Panc1 (cell line): ENCODE data around the gene FBXL15. TPM values are rescaled to one million over a fixed set of nuclear protein-coding genes. Genes with fewer than 3 reads are reported as not detected.

ENCODE experiments used
- ATAC-seq: fragments of 200-7000 bp; cut with Tn5 transposase; 2 replicates; pipeline ENCODE4 v1.9.1; 2020; ENCODE audit warnings: mild to moderate bottlenecking, moderate library complexity
- BruUV-seq: library from RNA; stranded (reverse); fragments of 400-500 nt; replicated peaks from 2 replicates; lab custom pipeline; 2021; lab: Mats Ljungman, UMichigan
- CTCF ChIA-PET: fragments of 300-600 bp; sonication (Branson Sonifier 250); formaldehyde crosslinking; loops from one replicate; lab custom pipeline; 2022; ENCODE audit warnings: antibody characterized with exemption; lab: Charles Lee
- POLR2A ChIA-PET: fragments of 300-600 bp; sonication (Branson Sonifier 250); formaldehyde crosslinking; loops from one replicate; lab custom pipeline; 2022; ENCODE audit warnings: antibody characterized with exemption; lab: Charles Lee
- DNase-seq: peaks from one replicate; pipeline ENCODE4 v3.0.0-alpha.2; 2010; ENCODE audit warnings: low read depth, low spot score
- H3K27ac ChIP-seq: 2 replicates; pipeline ENCODE4 v1.5.1; 2011; ENCODE audit warnings: mild to moderate bottlenecking, low read length, inconsistent platforms
- H3K27me3 ChIP-seq: fragments of 200-500 bp; sonication (Bioruptor generic); 2 replicates; pipeline ENCODE4 v1.6.0; 2014; ENCODE audit warnings: low read length, inconsistent platforms; ENCODE audit not compliant: control insufficient read depth, insufficient read depth
- H3K36me3 ChIP-seq: fragments of 200-500 bp; sonication (Bioruptor generic); 2 replicates; pipeline ENCODE4 v1.5.1; 2014; ENCODE audit warnings: inconsistent platforms, mild to moderate bottlenecking, low read length, moderate library complexity; ENCODE audit not compliant: control insufficient read depth, insufficient read depth
- H3K4me1 ChIP-seq: 2 replicates; pipeline ENCODE4 v1.5.1; 2011; ENCODE audit warnings: inconsistent platforms, mild to moderate bottlenecking, low read length, moderate library complexity; ENCODE audit not compliant: control insufficient read depth, insufficient read depth
- H3K4me3 ChIP-seq, 2 experiments: 2 replicates each; pipeline ENCODE4 v1.5.1; 2011 to 2012; ENCODE audit warnings: low read depth in 2 of 2, low read length in 2 of 2, mild to moderate bottlenecking in 2 of 2, inconsistent platforms in 1 of 2, moderate library complexity in 1 of 2
- H3K9me3 ChIP-seq: fragments of 200-500 bp; sonication (Bioruptor generic); 2 replicates; pipeline ENCODE4 v1.5.1; 2014; ENCODE audit warnings: low read depth, mild to moderate bottlenecking, inconsistent platforms, low read length, moderate library complexity; ENCODE audit not compliant: control insufficient read depth, insufficient read depth
- CTCF ChIP-seq: fragments of 450-650 bp; IDR thresholded peaks from 2 replicates; pipeline ENCODE4 v1.5.1; 2017; ENCODE audit warnings: mild to moderate bottlenecking
- POLR2AphosphoS5 ChIP-seq: IDR thresholded peaks from 2 replicates; pipeline ENCODE4 v1.6.1; 2012; ENCODE audit warnings: mild to moderate bottlenecking, low read depth, low read length, moderate library complexity
- REST ChIP-seq, 2 experiments: IDR thresholded peaks; 2 replicates each; pipeline ENCODE4 v1.6.1; 2011 to 2012; ENCODE audit warnings: low read depth in 2 of 2, control low read depth in 1 of 2, low read length in 1 of 2, mild to moderate bottlenecking in 1 of 2, moderate library complexity in 1 of 2; ENCODE audit not compliant: insufficient read depth in 1 of 2
- SIN3A ChIP-seq: IDR thresholded peaks from 2 replicates; pipeline ENCODE4 v1.6.1; 2012; ENCODE audit warnings: low read depth, mild to moderate bottlenecking, low read length, moderate library complexity, borderline replicate concordance; ENCODE audit not compliant: insufficient read depth
- TCF7L2 ChIP-seq: IDR thresholded peaks from 2 replicates; pipeline ENCODE4 v1.6.1; 2011; ENCODE audit warnings: mild to moderate bottlenecking, low read depth, low read length, inconsistent platforms
- in situ Hi-C: cut with HindIII; loops from 2 replicates; pipeline ENCODE4 v1.10.0; 2016; ENCODE audit warnings: low sequenced_read_pairs, low pct_unique_long_range_greater_than_20kb
- intact Hi-C: fragments of 100-400 bp; cut with micrococcal nuclease; formaldehyde crosslinking; loops from one replicate; pipeline ENCODE4 v1.10.0; 2022; ENCODE audit not compliant: unreplicated experiment
- total RNA-seq: library from RNA; stranded (reverse); gene quantifications from one replicate; pipeline ENCODE4 v1.2.1, GENCODE V29; 2021; ENCODE audit not compliant: unreplicated experiment

The FBXL15 gene
- total RNA-seq, 1 experiment from 2014 or later = 7.9 TPM

GRCh38 chr10:102393411-102394078 is 27.1 kb upstream of the FBXL15 start:
- peak overlapping the region; percentile 39 for H3K27ac ChIP-seq
- H3K4me3 ChIP-seq = peak overlapping the region; percentile 67 to 89
- H3K27me3 ChIP-seq = no peaks in the 10 kb centered on the region; the same call in 1 of the 2 replicates
- H3K9me3 ChIP-seq = no peaks in the 10 kb centered on the region
- ChIA-PET POLR2A (interaction anchor here (0.6 kb wide), 2 partner anchors 226 to 263 kb away, joined by 3 to 4 read pairs; no protein-coding TSS in a partner anchor), CTCF (interaction anchor here (0.7 to 1.3 kb wide), 7 partner anchors 9 to 224 kb away, joined by 3 to 6 read pairs (median 3); no protein-coding TSS in a partner anchor)
- no peak; the same call in 1 of the 2 replicates for ATAC-seq
- BruUV-seq = TSS peak; percentile 93
- TF ChIP-seq POLR2AphosphoS5 (no peak), CTCF (peak; percentile 100; the same call in 1 of the 2 replicates), TCF7L2 (no peak), REST (IDR thresholded peaks at IDR 0.05; ENCODE audit: insufficient read depth in 1 of 2, low read depth in 2 of 2, low read length in 1 of 2) (no peak)
- peaks cover 21% of the 10 kb centered on the region for H3K4me1 ChIP-seq
- DNase-seq = no peak
- intact Hi-C loops (loop anchor here (5.0 kb wide), 1 partner anchor 161 kb away; no protein-coding TSS in a partner anchor), in situ Hi-C loops (no loop called here)
- H3K36me3 ChIP-seq = peaks cover 2% of the 10 kb centered on the region; the same call in 1 of the 2 replicates

GRCh38 chr10:102394079-102394800 is 26.4 kb upstream of the FBXL15 start:
- ChIA-PET CTCF (interaction anchor here (0.7 to 1.3 kb wide), 8 partner anchors 9 to 225 kb away, joined by 3 to 6 read pairs (median 3); no protein-coding TSS in a partner anchor), POLR2A (interaction anchor here (0.6 to 0.8 kb wide), 2 partner anchors 23 to 227 kb away, joined by 3 read pairs; no protein-coding TSS in a partner anchor)
- intact Hi-C loops (loop anchor here (5.0 kb wide), 1 partner anchor 162 kb away; no protein-coding TSS in a partner anchor), in situ Hi-C loops (no loop called here)
- H3K4me3 ChIP-seq = peak overlapping the region; percentile 67 to 89
- H3K9me3 ChIP-seq = no peaks in the 10 kb centered on the region
- DNase-seq (peak; percentile 79), ATAC-seq (peak; percentile 92)
- H3K27me3 ChIP-seq = no peaks in the 10 kb centered on the region; the same call in 1 of the 2 replicates
- BruUV-seq = no TSS peak
- peak overlapping the region; percentile 63 for H3K27ac ChIP-seq
- H3K36me3 ChIP-seq = peaks cover 2% of the 10 kb centered on the region; the same call in 1 of the 2 replicates
- H3K4me1 ChIP-seq = peaks cover 23% of the 10 kb centered on the region
- TF ChIP-seq TCF7L2 = peak; percentile 55; the same call in 1 of the 2 replicates
- TF ChIP-seq POLR2AphosphoS5 = peak; percentile 47
- peak; percentile 90; the same call in 1 of the 2 replicates for TF ChIP-seq SIN3A
- TF ChIP-seq REST (IDR thresholded peaks at IDR 0.05; ENCODE audit: insufficient read depth in 1 of 2, low read depth in 2 of 2, low read length in 1 of 2) = peak in 1 of 2 experiments; percentile 77; a peak in 1 of 4 replicates
- TF ChIP-seq CTCF = peak; percentile 86
